ENCODE results near the gene ELMOD3.
"Not testable (repeated sequence)": the region's sequence is repeated elsewhere in the genome, so short reads cannot be mapped to it uniquely, and the experiment has no call there.

The ELMOD3 gene

GRCh38 chr2:85435220-85435958, 80.8 kb downstream of the ELMOD3 start:
- no peak for DNase-seq (ENCODE audit: low read depth)
- H3K4me3 ChIP-seq (ENCODE audit: low read length): no peak overlapping the region
- no peak for TF ChIP-seq CTCF (conservative IDR thresholded peaks at IDR 0.05; ENCODE audit: low read length)

GRCh38 chr2:85435981-85436835, 81.6 kb downstream of the ELMOD3 start:
- DNase-seq (ENCODE audit: low read depth): no peak
- no peak overlapping the region for H3K4me3 ChIP-seq (ENCODE audit: low read length)
- no peak for TF ChIP-seq CTCF (conservative IDR thresholded peaks at IDR 0.05; ENCODE audit: low read length)

- no peak overlapping the region for H3K4me3 ChIP-seq (ENCODE audit: low read length)
- TF ChIP-seq CTCF (conservative IDR thresholded peaks at IDR 0.05; ENCODE audit: low read length): no peak
- no peak for DNase-seq (ENCODE audit: low read depth)
Measured at GRCh38 chr2:85436836-85437487, 82.4 kb downstream of the ELMOD3 start.

GRCh38 chr2:85437488-85438200, 83.1 kb downstream of the ELMOD3 start:
- peak overlapping the region; percentile 50 for H3K4me3 ChIP-seq (ENCODE audit: low read length)
- TF ChIP-seq CTCF (conservative IDR thresholded peaks at IDR 0.05; ENCODE audit: low read length): no peak
- DNase-seq (ENCODE audit: low read depth): peak; percentile 70

- H3K4me3 ChIP-seq (ENCODE audit: low read length): peak overlapping the region; percentile 50
- DNase-seq (ENCODE audit: low read depth): no peak
- TF ChIP-seq CTCF (conservative IDR thresholded peaks at IDR 0.05; ENCODE audit: low read length): no peak
Measured at GRCh38 chr2:85438201-85439024, 83.8 kb downstream of the ELMOD3 start.

GRCh38 chr2:85439025-85439472, 84.5 kb downstream of the ELMOD3 start:
- no peak for TF ChIP-seq CTCF (conservative IDR thresholded peaks at IDR 0.05; ENCODE audit: low read length)
- DNase-seq (ENCODE audit: low read depth): no peak
- no peak overlapping the region for H3K4me3 ChIP-seq (ENCODE audit: low read length)

- DNase-seq (ENCODE audit: low read depth); H3K4me3 ChIP-seq (ENCODE audit: low read length): not testable (repeated sequence)
Measured at GRCh38 chr2:85439569-85439968, 85.0 kb downstream of the ELMOD3 start.

Data from AG10803 (cell line).